HAP-1 (cell line): ENCODE data around the gene MAPKAPK2.

Experiments
- DNase-seq, 2 experiments: peaks; one replicate each; pipeline ENCODE4 v3.0.0-alpha.2; 2016 to 2020; ENCODE audit warnings: low spot score in 2 of 2
- H3K27me3 ChIP-seq: fragments of 250-450 bp; sonication (Bioruptor Pico); 2 replicates; pipeline ENCODE4 v1.5.1; 2020; ENCODE audit warnings: low read depth, mild to moderate bottlenecking, moderate library complexity
- H3K36me3 ChIP-seq: fragments of 250-450 bp; sonication (Bioruptor Pico); replicated peaks from 2 replicates; pipeline ENCODE4 v1.5.1; 2020; ENCODE audit warnings: mild to moderate bottlenecking
- H3K4me1 ChIP-seq: fragments of 250-450 bp; sonication (Bioruptor Pico); 2 replicates; pipeline ENCODE4 v1.5.1; 2020; ENCODE audit warnings: mild to moderate bottlenecking
- H3K4me3 ChIP-seq: fragments of 250-450 bp; sonication (Bioruptor Pico); 2 replicates; pipeline ENCODE4 v1.5.1; 2020; ENCODE audit warnings: mild to moderate bottlenecking, moderate library complexity
- H3K9me3 ChIP-seq: fragments of 250-450 bp; sonication (Bioruptor Pico); 2 replicates; pipeline ENCODE4 v1.5.1; 2020; ENCODE audit warnings: mild to moderate bottlenecking, moderate library complexity
- in situ Hi-C: fragments of 300-500 bp; cut with MboI; formaldehyde crosslinking; loops from 3 replicates; pipeline ENCODE4 v1.14.3; 2020; ENCODE audit warnings: low sequenced_read_pairs, inconsistent platforms, mixed read lengths

MAPKAPK2 gene

DNA sequence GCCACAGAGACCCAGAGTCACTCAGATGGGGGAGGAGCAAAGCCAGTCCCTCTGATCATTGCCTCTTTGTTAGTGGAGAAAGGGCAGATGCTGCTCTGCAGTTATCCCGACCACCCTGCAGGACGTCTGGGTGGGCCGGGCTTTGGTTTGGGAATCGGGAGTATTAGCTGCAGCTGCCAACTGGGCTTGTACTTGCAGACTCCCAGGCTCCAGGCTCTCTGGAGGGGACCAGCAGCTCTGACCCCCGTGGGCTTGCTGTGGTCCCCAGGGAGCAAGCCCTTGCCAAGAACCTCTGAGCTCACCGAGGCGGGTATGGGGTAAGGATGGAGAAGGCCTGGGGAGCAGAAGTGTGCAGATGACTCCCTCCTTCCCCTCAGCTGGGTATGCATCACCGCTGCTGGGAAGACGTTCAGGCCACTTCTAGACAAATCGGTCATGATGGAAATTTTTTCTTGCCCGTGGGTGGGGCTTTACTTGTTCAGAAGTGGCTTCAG is 21.6 kb downstream of the MAPKAPK2 start:
- in situ Hi-C loops, result no loop called here
- Histone ChIP-seq H3K4me1 (peaks cover 9% of the 10 kb centered on the region; the same call in 1 of the 2 replicates), H3K27me3 (no peaks in the 10 kb centered on the region), H3K36me3 (no peaks in the 10 kb centered on the region), H3K9me3 (no peaks in the 10 kb centered on the region), H3K4me3 (no peak overlapping the region)
- DNase-seq, result no peak

DNA sequence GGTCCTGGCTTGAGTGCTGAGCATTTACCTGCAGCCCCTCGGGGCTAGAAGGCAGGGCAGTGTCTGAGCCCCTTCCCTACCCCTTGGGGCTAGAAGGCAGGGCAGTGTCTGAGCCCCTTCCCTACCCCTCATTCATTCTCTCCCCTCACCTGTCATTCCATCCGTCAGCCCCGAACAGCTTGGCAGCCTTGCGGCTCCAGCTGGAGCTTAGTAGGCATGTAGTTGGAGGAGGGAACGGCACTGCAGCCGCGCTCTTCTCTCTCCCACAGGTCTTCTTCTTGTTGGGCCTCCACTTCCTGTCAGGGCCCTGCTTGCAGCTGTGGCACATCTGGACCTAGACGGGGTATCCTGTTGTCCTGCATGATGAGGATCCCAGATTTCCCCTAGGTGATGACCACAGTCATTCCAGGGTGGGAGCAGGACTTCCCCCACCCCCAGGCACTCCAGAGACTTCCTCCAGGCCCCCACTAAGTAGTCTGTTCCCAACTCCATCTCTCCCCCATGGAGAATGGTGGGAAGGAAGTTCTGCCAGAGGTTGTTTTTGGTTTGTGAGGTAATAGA is 22.2 kb downstream of the MAPKAPK2 start:
- in situ Hi-C loops, result no loop called here
- H3K27me3 ChIP-seq, result no peaks in the 10 kb centered on the region
- no peak for DNase-seq
- peaks cover 9% of the 10 kb centered on the region; the same call in 1 of the 2 replicates for H3K4me1 ChIP-seq
- no peaks in the 10 kb centered on the region for H3K36me3 ChIP-seq
- H3K9me3 ChIP-seq, result no peaks in the 10 kb centered on the region
- H3K4me3 ChIP-seq, result no peak overlapping the region

DNA sequence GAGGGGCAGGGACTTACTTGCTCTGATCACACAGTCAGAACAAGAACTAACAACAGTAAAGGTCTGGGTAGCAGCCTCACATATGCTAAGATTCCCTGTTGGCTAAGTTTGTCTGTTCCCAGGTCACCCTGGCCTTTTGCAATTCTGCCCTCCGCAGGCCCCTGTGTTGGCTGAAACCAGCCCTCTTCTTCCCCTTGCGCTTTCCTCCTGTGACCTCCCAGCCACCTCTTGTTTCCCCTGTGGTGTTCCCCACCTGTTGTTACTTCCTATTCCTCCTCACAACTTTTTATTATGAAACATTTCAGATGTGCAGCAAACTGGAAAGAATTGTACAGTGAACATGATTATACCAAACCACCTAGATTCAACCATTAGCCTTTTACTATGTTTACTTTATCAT is 23.4 kb downstream of the MAPKAPK2 start:
- no peaks in the 10 kb centered on the region for H3K27me3 ChIP-seq
- H3K4me1 ChIP-seq, result peaks cover 9% of the 10 kb centered on the region; the same call in 1 of the 2 replicates
- no peaks in the 10 kb centered on the region for H3K36me3 ChIP-seq
- H3K9me3 ChIP-seq, result no peaks in the 10 kb centered on the region
- DNase-seq, result no peak
- H3K4me3 ChIP-seq, result no peak overlapping the region
- in situ Hi-C loops, result no loop called here

DNA sequence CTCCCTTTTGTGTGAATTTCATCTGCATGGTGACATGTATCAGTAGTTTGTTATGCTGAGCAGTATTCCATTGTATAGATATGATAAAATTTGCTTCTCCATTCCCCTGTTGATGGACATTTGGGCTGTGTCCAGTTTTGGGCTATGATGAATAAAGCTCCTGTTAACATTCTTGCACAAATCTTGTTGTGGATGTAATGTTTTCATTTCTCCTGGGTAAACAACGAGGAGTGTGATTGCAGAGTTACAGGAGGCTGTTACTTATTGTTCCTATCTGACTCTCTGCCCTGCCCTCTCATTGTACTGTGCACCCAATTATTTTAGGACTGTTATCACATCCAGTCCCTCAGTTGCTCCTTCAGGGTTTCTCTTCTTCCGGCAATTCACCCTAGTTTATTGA is 24.2 kb downstream of the MAPKAPK2 start:
- in situ Hi-C loops, result no loop called here
- peaks cover 9% of the 10 kb centered on the region; the same call in 1 of the 2 replicates for H3K4me1 ChIP-seq
- no peak overlapping the region for H3K4me3 ChIP-seq
- no peaks in the 10 kb centered on the region for H3K36me3 ChIP-seq
- DNase-seq, result no peak
- H3K9me3 ChIP-seq, result no peaks in the 10 kb centered on the region
- no peaks in the 10 kb centered on the region for H3K27me3 ChIP-seq

DNA sequence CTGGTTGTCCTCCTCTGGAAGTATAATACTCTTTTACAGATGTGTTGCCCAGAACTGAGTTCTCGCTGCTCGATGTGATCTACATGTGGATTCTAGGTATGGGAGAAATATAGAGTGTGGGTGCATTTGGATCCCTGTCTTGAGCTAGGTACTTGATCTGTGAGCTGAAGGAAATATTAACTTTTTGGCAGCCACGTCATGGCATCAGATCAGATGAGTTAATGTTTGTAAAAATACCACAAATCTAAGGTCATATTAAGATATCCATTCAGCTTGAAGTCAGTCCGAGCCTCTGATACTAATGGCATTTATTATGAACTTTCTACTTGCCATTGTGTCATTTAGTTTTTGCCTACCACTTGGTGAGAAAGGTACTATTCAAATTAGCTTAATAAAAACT is 24.6 kb downstream of the MAPKAPK2 start:
- in situ Hi-C loops, result no loop called here
- Histone ChIP-seq H3K9me3 (no peaks in the 10 kb centered on the region), H3K27me3 (no peaks in the 10 kb centered on the region), H3K4me1 (peaks cover 9% of the 10 kb centered on the region; the same call in 1 of the 2 replicates), H3K4me3 (no peak overlapping the region), H3K36me3 (no peaks in the 10 kb centered on the region)
- DNase-seq, result no peak

DNA sequence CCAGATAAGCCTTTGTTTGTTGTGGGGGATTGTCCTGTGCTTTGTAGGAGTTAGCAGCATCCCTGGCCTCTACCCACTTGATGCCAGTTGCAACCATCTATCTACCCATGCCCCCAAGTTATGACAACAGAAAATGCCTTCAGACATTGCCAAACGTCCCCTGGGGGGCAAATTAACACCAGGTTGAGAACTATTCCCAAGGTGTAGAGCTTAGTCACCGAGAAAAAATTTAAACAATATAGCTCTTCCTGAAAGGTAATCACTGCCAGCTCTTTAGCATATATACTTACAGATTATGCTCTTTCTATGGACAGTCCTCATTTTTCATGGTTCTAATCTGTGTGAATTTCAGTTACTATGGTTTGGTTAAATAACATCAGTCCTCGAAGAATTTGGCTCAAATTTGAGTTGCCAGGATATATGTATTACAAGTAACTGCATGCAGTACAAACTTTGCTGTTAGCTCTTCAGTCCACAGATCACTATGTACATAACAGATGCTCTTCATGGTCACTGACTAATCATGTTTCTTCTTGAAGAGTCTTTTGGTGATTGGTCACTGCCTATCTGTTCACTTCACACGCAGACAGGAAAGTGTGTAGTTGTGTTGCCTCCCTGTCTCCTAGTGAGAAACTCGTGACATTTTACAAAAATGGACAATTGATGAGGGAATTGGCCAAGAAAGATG is 25.2 kb downstream of the MAPKAPK2 start:
- in situ Hi-C loops, result no loop called here
- Histone ChIP-seq H3K27me3 (no peaks in the 10 kb centered on the region), H3K36me3 (no peaks in the 10 kb centered on the region), H3K4me1 (peaks cover 7% of the 10 kb centered on the region; the same call in 1 of the 2 replicates), H3K4me3 (no peak overlapping the region), H3K9me3 (no peaks in the 10 kb centered on the region)
- no peak for DNase-seq

DNA sequence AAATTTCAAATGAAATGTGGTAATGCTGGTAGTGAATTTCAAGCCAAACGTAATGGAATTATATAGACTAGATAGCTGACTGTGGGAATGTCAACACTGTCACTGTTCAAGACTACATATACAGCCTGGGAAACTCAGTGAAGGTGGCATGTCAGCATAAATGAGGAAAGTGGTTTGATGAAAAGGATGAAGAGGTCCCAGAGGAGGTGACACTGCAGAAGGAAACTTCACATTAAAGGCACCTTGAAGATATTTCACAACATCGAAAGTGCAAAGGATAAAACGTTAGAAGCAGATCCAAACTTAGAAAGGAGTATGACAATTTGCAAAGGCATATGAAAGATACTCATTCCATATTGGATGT is 25.7 kb downstream of the MAPKAPK2 start:
- in situ Hi-C loops, result no loop called here
- Histone ChIP-seq H3K9me3 (no peaks in the 10 kb centered on the region), H3K4me1 (peaks cover 1% of the 10 kb centered on the region; the same call in 1 of the 2 replicates), H3K4me3 (no peak overlapping the region), H3K36me3 (no peaks in the 10 kb centered on the region), H3K27me3 (no peaks in the 10 kb centered on the region)
- no peak for DNase-seq

DNA sequence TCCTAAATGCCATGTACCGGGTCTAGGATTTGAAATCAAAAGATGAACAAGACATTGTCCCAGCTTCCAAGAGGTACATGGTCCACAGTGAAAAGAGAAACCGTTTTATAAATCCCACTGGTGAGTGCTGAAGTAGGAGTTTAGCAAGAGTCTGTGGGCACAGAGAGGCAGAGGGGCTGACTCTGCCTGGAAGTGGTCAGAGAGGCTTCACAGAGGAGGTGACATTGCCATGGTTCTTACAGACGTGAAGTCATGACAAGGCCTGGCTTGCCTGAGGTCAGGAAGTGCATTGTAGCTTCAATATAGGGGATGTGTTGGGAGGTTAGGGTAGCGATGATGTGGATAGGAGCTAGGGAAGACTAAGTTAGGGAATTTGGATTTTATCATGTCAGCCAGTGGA is 28.4 kb downstream of the MAPKAPK2 start:
- in situ Hi-C loops, result no loop called here
- Histone ChIP-seq H3K27me3 (no peaks in the 10 kb centered on the region), H3K4me1 (no peaks in the 10 kb centered on the region), H3K36me3 (no peaks in the 10 kb centered on the region), H3K4me3 (no peak overlapping the region), H3K9me3 (no peaks in the 10 kb centered on the region)
- no peak for DNase-seq

DNA sequence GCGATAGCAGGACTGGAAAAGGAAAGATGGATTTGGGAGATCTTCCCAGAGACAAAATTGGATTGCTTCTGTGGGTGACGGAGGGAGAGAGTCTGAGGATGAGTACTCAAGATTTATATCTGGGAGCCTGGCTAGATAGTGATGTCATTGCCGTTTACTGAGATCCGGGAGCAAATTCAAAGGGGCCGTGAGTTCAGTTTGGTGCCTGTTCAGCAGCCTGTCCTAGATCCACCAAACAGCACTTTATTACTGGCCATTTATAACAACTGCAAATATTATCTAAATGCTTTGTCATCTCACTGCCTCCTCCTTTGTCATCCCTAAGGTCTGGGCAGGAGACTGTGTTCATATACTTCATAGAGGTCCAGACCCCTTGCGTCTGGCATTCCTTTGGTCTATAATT is 29.2 kb downstream of the MAPKAPK2 start:
- Histone ChIP-seq H3K9me3 (no peaks in the 10 kb centered on the region), H3K4me1 (no peaks in the 10 kb centered on the region), H3K27me3 (no peaks in the 10 kb centered on the region), H3K4me3 (no peak overlapping the region), H3K36me3 (no peaks in the 10 kb centered on the region)
- in situ Hi-C loops, result no loop called here
- no peak for DNase-seq

DNA sequence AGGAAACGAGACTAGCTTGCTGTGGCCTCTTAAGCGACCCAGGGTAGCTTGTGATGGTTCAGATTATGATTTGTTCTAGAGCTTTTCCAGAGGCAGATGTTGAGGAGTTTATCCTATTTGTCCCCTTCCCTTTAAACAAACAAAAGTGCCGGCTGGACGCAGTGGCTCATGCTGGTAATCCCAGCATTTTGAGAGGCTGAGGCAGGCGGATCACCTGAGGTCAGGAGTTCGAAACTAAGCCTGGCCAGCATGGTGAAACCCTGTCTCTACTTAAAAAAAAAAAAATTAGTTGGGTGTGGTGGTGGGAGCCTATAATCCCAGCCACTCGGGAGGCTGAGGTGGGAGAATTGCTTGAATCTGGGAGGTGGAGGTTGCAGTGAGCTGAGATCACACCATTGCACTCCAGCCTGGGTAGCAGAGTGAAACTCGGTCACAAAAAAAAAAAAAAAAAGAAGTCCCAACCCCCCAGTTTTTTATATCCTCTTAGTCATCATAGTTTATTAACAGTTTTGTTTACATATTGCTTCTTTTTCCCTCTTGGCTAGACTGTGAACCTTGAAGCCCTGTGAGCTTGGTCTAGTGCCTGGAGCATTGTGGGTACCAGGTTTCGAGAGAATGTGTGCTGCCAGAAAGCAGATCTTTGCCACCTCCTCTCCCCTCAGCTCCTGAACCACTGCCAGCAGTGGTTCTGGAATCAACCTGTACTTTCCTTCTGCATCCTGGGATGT is 29.8 kb downstream of the MAPKAPK2 start:
- Histone ChIP-seq H3K4me1 (no peaks in the 10 kb centered on the region), H3K27me3 (no peaks in the 10 kb centered on the region), H3K4me3 (no peak overlapping the region), H3K9me3 (no peaks in the 10 kb centered on the region), H3K36me3 (no peaks in the 10 kb centered on the region)
- DNase-seq, result no peak
- in situ Hi-C loops, result no loop called here

DNA sequence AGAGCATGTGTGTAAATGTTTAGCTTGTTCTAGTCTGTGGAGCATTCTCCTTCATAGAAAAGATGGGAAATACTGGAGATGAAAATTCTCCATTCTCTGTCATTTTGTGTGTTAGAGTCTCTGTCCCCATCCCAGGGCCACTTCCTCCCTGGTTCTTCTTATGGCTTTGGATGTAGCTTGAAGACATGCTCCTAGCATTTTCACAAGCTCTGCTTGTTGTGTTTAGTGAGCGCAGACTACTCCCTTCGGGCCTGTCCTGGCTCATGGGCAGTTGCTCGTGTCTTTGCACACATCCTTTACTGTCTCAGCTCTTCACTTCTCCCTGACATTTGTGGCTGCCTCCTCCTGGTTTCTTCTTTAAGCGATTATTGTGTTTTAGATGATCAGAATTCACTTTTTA is 30.4 kb downstream of the MAPKAPK2 start:
- in situ Hi-C loops, result no loop called here
- no peak overlapping the region for H3K4me3 ChIP-seq
- no peak for DNase-seq
- H3K36me3 ChIP-seq, result no peaks in the 10 kb centered on the region
- no peaks in the 10 kb centered on the region for H3K9me3 ChIP-seq
- H3K4me1 ChIP-seq, result no peaks in the 10 kb centered on the region
- H3K27me3 ChIP-seq, result no peaks in the 10 kb centered on the region

DNA sequence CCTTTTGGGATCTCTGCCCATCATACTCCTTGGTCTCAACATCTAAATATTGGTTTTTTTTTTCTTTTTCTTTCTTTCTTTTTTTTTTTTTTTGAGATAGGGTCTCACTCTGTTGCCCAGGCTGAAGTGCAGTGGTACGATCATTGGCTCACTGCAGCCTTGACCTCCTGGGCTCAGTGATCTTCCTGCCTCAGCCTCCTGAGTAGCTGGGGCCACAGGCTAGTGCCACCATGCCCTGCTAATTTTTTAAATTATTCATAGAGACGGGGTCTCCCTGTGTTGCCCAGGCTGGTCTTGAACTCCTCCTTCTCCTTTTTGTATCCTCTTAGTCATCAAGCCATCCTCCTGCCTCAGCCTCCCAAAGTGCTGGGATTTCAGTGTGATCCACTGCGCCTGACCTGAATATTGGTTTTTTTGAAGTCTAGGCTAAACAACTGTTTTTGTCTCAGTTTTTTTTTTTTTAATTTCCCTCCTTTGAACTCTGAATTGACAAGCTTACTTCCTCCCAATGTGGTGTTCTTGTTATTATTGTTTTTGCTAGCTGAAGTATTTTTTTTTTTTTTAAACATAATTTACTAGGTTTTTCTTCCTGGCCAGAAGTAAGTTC is 30.9 kb downstream of the MAPKAPK2 start:
- H3K4me3 ChIP-seq, result no peak overlapping the region
- in situ Hi-C loops, result no loop called here
- no peaks in the 10 kb centered on the region for H3K36me3 ChIP-seq
- no peaks in the 10 kb centered on the region for H3K4me1 ChIP-seq
- H3K9me3 ChIP-seq, result no peaks in the 10 kb centered on the region
- no peak for DNase-seq
- H3K27me3 ChIP-seq, result no peaks in the 10 kb centered on the region

DNA sequence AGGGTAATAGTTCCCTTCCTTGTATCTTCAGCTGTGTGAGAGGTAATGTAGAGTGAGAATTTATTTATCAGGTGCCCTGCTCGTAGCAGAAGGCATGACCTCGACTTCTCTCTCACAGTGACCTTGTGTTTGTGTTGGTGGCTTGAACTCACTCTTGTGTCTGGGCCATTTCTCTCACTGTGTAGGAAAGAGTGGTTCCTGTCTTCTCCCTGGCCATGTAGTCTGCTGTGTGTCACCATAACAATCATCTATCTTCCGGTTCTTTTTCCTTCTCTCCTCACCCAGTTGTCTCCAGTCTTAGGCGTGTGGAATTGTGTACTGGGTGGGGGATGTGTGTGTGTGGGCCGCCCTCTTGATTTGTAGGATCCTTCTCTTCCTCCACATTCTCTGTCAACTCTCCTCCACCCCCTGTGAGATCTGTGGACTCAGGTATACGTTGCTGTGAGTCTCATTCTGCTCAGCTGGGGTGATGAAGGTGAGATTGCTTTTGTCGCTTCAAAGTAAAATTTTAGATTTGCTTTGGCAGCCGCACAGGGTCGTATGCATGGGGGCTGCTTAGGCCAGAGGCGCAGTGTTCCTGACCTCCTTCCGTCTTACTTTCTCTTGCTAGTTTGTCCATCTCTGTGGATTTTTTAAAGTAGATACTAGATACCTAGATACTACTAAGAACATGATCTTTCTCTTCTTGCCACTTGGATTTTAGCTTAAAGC is 31.6 kb downstream of the MAPKAPK2 start:
- Histone ChIP-seq H3K4me1 (no peaks in the 10 kb centered on the region), H3K9me3 (no peaks in the 10 kb centered on the region), H3K4me3 (no peak overlapping the region), H3K27me3 (no peaks in the 10 kb centered on the region), H3K36me3 (no peaks in the 10 kb centered on the region)
- DNase-seq, result no peak
- in situ Hi-C loops, result no loop called here
